Measurements from ENCODE around the gene CLASP1.

GRCh38 chr2:121483021-121483420 lies 166.2 kb downstream of the CLASP1 start:
- TF ChIP-seq CTCF (IDR thresholded peaks at IDR 0.05) (no peak), EZH2 (IDR thresholded peaks at IDR 0.05) (no peak), EZH2phosphoT487 (IDR thresholded peaks at IDR 0.05) (no peak)
